Measurements from ENCODE around the gene MAMDC2. TPM values are rescaled to one million over a fixed set of nuclear protein-coding genes. Genes with fewer than 3 reads are reported as not detected.

The MAMDC2 gene
- total and polyA plus RNA-seq, 2 of the 4 experiments (the other 2 are of a cell fraction) = 5.0 to 5.2 TPM

- Histone ChIP-seq H2BK5ac (ENCODE audit: low read depth, low read length, poor library complexity, severe bottlenecking) (peak overlapping the region; percentile 23), H3K79me1 (ENCODE audit: low read depth in 1 of 2, low read length in 2 of 2) (peaks cover 22 to 67% of the 10 kb centered on the region in 2 experiments), H3K9me3 (ENCODE audit: control insufficient read depth, insufficient read depth, low read length) (0 out of 2 replicates have a peak, but pooled peaks cover 2% of the 10 kb centered on the region), H2BK15ac (ENCODE audit: low read depth, low read length) (no peak overlapping the region), H3K4me2 (ENCODE audit: low read depth, low read length) (peak overlapping the region; percentile 75; the same call in 1 of the 2 replicates), H3K23ac (ENCODE audit: low read depth, low read length) (no peak overlapping the region), H4K91ac (ENCODE audit: insufficient read depth, low read depth, low read length) (no peak overlapping the region), H3K27me3 (ENCODE audit: control insufficient read depth, insufficient read depth, low read length) (no peaks in the 10 kb centered on the region), H4K20me1 (ENCODE audit: insufficient read depth, low read length) (peaks cover 25% of the 10 kb centered on the region), H3K56ac (ENCODE audit: extremely low read depth, insufficient read depth, low read length) (no peak overlapping the region), H3K18ac (ENCODE audit: low read depth, low read length) (no peak overlapping the region), H3K9ac (ENCODE audit: low read depth, low read length) (no peak overlapping the region), H4K5ac (ENCODE audit: low read depth, low read length) (no peak overlapping the region; the same call in 1 of the 2 replicates), H3K9me1 (ENCODE audit: insufficient read depth, low read length) (peaks cover 6% of the 10 kb centered on the region), H3K4ac (ENCODE audit: low read depth, low read length) (no peak overlapping the region; the same call in 1 of the 2 replicates), H3K27ac (ENCODE audit: insufficient read depth, low read length) (no peak overlapping the region), H2AK9ac (replicated peaks; ENCODE audit: low read depth, low read length, poor library complexity) (no peak overlapping the region), H3K4me1 (ENCODE audit: control insufficient read depth, insufficient read depth, low read length) (peaks cover 25% of the 10 kb centered on the region), H3K4me3 (ENCODE audit: insufficient read depth, low read depth, low read length) (no peak overlapping the region), H2BK20ac (ENCODE audit: low read depth, low read length) (no peak overlapping the region), H2AFZ (replicated peaks; ENCODE audit: low read length, poor library complexity) (no peak overlapping the region), H2BK120ac (ENCODE audit: low read depth, low read length) (no peak overlapping the region), H2AK5ac (ENCODE audit: low read depth, low read length) (no peak overlapping the region), H4K8ac (ENCODE audit: low read depth in 2 of 2, low read length in 2 of 2) (no peak overlapping the region), H3K36me3 (ENCODE audit: control insufficient read depth, insufficient read depth, low read length) (peaks cover 24% of the 10 kb centered on the region), H3K14ac (replicated peaks; ENCODE audit: low read depth, low read length) (no peak overlapping the region)
- intact Hi-C loops (cut with micrococcal nuclease) = no loop called here
- ATAC-seq (ENCODE audit: low read depth) (no peak), DNase-seq (peak; percentile 21)
- no TSS peak for BruUV-seq (replicated peaks)
- dilution Hi-C loops (cut with HindIII; ENCODE audit: low sequenced_read_pairs, unreplicated experiment) = no loop called here
- TF ChIP-seq MAFK (IDR thresholded peaks at IDR 0.05; ENCODE audit: low read depth, low read length) = no peak
- TF ChIP-seq BHLHE40 (IDR thresholded peaks at IDR 0.05; ENCODE audit: low read depth, low read length) = no peak
- peak; percentile 27; the same call in 1 of the 2 replicates for TF ChIP-seq CEBPB (IDR thresholded peaks at IDR 0.05; ENCODE audit: low read depth, low read length)
- no peak for TF ChIP-seq FOS (IDR thresholded peaks at IDR 0.05; ENCODE audit: low read depth, low read length)
- 0 out of 2 replicates have a peak, but pooled peaks have one; percentile 19 for TF ChIP-seq POLR2A (IDR thresholded peaks at IDR 0.05; ENCODE audit: low read depth, low read length)
- in situ Hi-C loops (cut with MboI; ENCODE audit: low sequenced_read_pairs) = no loop called here
- POLR2A ChIA-PET (ENCODE audit: unreplicated experiment) = no interaction called here
- CTCF ChIA-PET = no interaction called here
- 83% methylated on average over 4 of the region's 4 CpGs; no CpG with 5 or more reads in 1 of the 2 experiments for WGBS, 2 experiments (ENCODE audit: extremely low coverage in 2 of 2, insufficient read length in 1 of 2)
These were observed 217.7 kb downstream of the MAMDC2 start for GRCh38 chr9:70261131-70261870.

Data from IMR-90 (cell line).